PC-3 (cell line): ENCODE data around the gene BPIFB3.

ENCODE experiments used
- EZH2 ChIP-seq: fragments of 300-600 bp; sonication (generic); IDR thresholded peaks from one replicate; pipeline ENCODE4 v1.6.1; 2017; ENCODE audit warnings: antibody characterized with exemption, mild to moderate bottlenecking, low read length; ENCODE audit not compliant: unreplicated experiment
- EZH2phosphoT487 ChIP-seq: fragments of 300-600 bp; sonication (generic); IDR thresholded peaks from 2 replicates; pipeline ENCODE4 v1.6.1; 2018; ENCODE audit warnings: mild to moderate bottlenecking, antibody characterized with exemption, low read length, borderline replicate concordance
- TF ChIP-seq, protein P1 (sequence below): fragments of 300-600 bp; sonication (generic); conservative IDR thresholded peaks from 2 replicates; pipeline ENCODE4 v1.5.1; 2017; ENCODE audit warnings: antibody characterized with exemption, low read depth, mild to moderate bottlenecking, low read length

DNA sequence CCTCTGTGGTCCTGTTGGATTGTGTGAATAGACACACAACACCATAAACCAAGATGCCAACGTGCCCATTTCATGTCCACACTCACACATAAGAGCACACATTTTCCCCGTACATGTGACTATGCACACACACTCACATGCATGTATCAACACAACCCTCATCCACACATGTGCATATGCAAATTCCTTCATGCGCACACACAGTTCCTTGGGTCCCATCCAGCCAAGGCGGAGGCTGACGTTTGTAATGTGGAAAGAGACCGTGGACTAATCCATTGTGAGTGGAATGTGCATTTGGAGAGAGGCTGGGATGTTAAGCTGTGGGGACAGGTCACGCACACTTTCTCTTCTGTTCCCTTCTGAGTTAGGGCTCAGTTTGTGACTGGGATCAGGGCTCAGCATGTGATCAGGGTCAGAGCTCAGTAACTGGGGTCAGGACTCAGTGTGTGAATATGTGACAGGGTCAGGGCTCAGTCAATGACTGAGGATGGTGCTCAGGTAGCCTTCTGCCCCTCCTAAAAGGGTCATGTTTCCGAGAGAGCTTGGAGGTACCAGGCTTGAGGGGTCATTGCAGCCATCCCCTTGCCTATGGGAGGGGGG lies 46.8 kb upstream of the BPIFB3 start:
- TF ChIP-seq, protein P1, sequence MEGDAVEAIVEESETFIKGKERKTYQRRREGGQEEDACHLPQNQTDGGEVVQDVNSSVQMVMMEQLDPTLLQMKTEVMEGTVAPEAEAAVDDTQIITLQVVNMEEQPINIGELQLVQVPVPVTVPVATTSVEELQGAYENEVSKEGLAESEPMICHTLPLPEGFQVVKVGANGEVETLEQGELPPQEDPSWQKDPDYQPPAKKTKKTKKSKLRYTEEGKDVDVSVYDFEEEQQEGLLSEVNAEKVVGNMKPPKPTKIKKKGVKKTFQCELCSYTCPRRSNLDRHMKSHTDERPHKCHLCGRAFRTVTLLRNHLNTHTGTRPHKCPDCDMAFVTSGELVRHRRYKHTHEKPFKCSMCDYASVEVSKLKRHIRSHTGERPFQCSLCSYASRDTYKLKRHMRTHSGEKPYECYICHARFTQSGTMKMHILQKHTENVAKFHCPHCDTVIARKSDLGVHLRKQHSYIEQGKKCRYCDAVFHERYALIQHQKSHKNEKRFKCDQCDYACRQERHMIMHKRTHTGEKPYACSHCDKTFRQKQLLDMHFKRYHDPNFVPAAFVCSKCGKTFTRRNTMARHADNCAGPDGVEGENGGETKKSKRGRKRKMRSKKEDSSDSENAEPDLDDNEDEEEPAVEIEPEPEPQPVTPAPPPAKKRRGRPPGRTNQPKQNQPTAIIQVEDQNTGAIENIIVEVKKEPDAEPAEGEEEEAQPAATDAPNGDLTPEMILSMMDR, result no peak
- TF ChIP-seq EZH2 (no peak), EZH2phosphoT487 (no peak)
